Ishikawa (cell line): ENCODE data around the gene SNAP23.

Source experiments
- CEBPB ChIP-seq: IDR thresholded peaks from 2 replicates; pipeline ENCODE4 v1.6.1; 2012
- CREB1 ChIP-seq: IDR thresholded peaks from 2 replicates; pipeline ENCODE4 v1.6.1; 2012; ENCODE audit warnings: low read depth
- EGR1 ChIP-seq: IDR thresholded peaks from 2 replicates; pipeline ENCODE4 v1.6.1; 2012
- EP300 ChIP-seq: IDR thresholded peaks from 2 replicates; pipeline ENCODE4 v1.6.1; 2012; ENCODE audit warnings: borderline replicate concordance
- FOXM1 ChIP-seq: IDR thresholded peaks from 2 replicates; pipeline ENCODE4 v1.6.1; 2012; ENCODE audit warnings: low read depth, borderline replicate concordance
- MAX ChIP-seq: IDR thresholded peaks from 2 replicates; pipeline ENCODE4 v1.6.1; 2012
- NFIC ChIP-seq: IDR thresholded peaks from 2 replicates; pipeline ENCODE4 v1.6.1; 2012
- RAD21 ChIP-seq: IDR thresholded peaks from 2 replicates; pipeline ENCODE4 v1.6.1; 2012; ENCODE audit warnings: low read depth
- REST ChIP-seq: IDR thresholded peaks from 2 replicates; pipeline ENCODE4 v1.6.1; 2012; ENCODE audit warnings: low read depth, mild to moderate bottlenecking
- TAF1 ChIP-seq: IDR thresholded peaks from 2 replicates; pipeline ENCODE4 v1.6.1; 2012; ENCODE audit warnings: low read depth, mild to moderate bottlenecking
- TCF12 ChIP-seq: IDR thresholded peaks from 2 replicates; pipeline ENCODE4 v1.6.1; 2012; ENCODE audit warnings: low read depth
- TEAD4 ChIP-seq: IDR thresholded peaks from 2 replicates; pipeline ENCODE4 v1.6.1; 2012
- USF1 ChIP-seq: IDR thresholded peaks from 2 replicates; pipeline ENCODE4 v1.6.1; 2012
- YY1 ChIP-seq: IDR thresholded peaks from 2 replicates; pipeline ENCODE4 v1.6.1; 2012; ENCODE audit warnings: low read depth
- ZBTB7A ChIP-seq: IDR thresholded peaks from 2 replicates; pipeline ENCODE4 v1.6.1; 2012; ENCODE audit warnings: low read depth

The SNAP23 gene

DNA sequence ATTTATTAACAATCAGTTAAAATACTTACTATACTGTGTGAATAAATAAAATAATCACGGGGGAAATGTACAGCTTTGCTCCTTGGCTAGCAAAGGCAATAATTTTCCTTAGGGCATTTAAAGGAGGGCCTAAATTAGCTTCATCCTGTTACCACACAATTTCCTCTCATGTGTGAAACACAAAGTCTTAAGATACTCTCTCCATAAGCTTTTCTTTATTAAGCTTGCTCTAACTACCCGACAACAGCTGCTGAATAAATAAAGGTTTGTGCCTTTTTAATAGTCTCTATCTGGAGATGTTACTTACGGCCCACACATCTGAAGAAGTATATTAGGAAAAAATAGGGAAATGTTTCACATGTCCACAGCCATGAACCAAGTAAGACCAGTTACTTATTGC is 34.2 kb upstream of the SNAP23 start:
- TF ChIP-seq YY1: no peak
- TF ChIP-seq ZBTB7A: no peak
- no peak for TF ChIP-seq NFIC
- TF ChIP-seq REST: no peak
- no peak for TF ChIP-seq USF1
- TF ChIP-seq CEBPB: no peak
- no peak for TF ChIP-seq TEAD4
- TF ChIP-seq RAD21: no peak
- TF ChIP-seq FOXM1: no peak
- no peak for TF ChIP-seq EGR1
- TF ChIP-seq TCF12: no peak
- no peak for TF ChIP-seq MAX
- TF ChIP-seq TAF1: no peak
- TF ChIP-seq EP300: no peak

DNA sequence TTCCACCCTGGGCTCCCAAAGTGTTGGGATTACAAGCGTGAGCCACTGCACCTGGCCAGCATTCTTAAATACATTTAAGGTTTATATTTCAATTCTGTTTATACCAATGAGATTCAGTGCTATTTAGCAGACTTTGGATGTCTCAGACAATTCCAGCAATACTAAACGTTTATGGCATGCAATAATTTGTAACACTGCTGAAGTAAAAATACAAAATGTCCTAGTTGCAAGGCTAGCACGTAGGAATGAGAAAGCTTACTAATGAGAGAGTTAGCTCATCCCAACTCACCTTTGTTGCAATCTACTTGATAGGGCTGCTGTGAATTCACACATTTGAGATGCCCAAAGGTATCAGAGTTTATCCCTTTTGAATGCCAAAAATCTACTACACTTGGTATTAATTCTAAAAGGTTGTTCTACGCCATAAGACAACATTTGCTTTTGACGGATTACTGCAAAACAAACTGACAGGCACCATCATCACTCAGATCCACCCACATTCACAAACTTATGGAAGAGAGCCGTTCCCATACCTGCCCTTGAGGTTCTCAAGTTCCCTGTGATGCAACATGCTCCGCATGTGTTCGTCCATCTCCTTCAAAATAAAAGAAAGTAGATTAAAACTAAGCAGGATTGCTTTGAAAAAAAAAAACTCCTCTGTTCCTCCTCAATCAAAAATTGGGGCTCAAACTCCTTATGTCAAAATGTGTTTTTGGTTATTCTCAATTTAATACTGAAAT is 29.7 kb upstream of the SNAP23 start:
- TF ChIP-seq TCF12 (no peak), CEBPB (peak; percentile 78), CREB1 (no peak)

DNA sequence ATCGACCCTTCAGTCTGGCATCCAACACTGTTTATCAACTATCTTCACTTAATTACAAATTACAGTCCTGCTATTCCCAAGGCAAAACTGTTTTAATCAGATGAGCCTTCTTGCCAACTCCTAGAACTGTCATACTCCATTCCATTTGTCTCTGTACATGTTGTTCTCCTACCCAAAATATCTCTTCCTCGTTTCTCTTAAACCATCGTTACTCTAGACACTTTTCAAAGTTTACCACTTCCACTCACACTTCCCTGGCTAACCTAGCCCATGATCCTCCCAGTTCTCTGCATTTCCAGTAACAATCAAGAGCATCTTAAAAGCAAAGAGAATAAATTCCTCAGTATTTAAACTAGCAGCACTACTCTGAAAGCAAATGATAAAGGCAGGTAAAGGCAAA is 24.4 kb upstream of the SNAP23 start:
- TF ChIP-seq REST (no peak), TEAD4 (no peak), CEBPB (no peak), FOXM1 (no peak), YY1 (no peak), CREB1 (no peak), MAX (no peak), ZBTB7A (no peak), EGR1 (no peak), TAF1 (no peak), RAD21 (no peak), EP300 (no peak), NFIC (no peak), USF1 (no peak)

DNA sequence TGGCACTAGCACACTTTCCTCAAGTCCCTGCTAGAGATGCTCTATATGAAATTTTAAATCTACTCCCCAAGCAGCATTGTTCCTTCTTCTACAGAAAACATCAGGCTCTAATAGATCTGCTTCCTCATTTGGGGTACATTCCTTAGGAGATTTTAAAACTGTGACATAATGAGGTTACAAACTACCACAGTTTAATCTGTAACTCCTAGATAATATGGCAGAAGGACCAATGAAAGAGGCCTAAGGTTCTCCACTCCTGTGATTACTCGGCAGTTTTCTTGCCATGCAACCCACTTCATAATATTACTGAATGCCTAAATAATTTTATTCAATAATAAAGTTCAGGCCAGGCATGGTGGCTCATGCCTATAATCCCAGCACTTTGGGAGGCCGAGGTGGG is 20.6 kb upstream of the SNAP23 start:
- TF ChIP-seq ZBTB7A: no peak
- no peak for TF ChIP-seq TCF12
- no peak for TF ChIP-seq REST

DNA sequence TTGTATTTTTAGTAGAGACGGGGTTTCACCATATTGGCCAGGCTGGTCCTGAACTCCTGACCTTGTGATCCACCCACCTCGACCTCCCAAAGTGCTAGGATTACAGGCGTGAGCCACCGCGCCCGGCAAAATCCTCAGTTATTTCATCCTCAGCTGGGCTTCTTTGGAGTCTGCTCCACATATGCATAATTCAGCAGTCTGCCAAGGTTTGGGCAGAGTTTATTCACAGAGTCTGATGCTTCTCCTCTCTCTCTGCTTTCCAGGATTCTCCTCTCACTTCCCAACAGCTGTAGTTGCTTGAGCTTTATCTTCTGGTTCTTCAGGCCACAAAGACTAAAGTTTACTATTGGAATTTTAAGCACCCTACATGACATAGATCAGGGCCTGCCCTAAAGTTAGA is 12.7 kb upstream of the SNAP23 start:
- TF ChIP-seq EGR1 (no peak), CEBPB (no peak), YY1 (no peak), NFIC (no peak), CREB1 (no peak), ZBTB7A (no peak), REST (no peak), RAD21 (no peak), USF1 (no peak), FOXM1 (no peak)
